ENCODE data around the gene CBY1. TPM values are rescaled to one million over a fixed set of nuclear protein-coding genes. Genes with fewer than 3 reads are reported as not detected.

CBY1 gene
- total RNA-seq, 2 donors from 2014 or later = 22.2 to 26.2 TPM

DNA sequence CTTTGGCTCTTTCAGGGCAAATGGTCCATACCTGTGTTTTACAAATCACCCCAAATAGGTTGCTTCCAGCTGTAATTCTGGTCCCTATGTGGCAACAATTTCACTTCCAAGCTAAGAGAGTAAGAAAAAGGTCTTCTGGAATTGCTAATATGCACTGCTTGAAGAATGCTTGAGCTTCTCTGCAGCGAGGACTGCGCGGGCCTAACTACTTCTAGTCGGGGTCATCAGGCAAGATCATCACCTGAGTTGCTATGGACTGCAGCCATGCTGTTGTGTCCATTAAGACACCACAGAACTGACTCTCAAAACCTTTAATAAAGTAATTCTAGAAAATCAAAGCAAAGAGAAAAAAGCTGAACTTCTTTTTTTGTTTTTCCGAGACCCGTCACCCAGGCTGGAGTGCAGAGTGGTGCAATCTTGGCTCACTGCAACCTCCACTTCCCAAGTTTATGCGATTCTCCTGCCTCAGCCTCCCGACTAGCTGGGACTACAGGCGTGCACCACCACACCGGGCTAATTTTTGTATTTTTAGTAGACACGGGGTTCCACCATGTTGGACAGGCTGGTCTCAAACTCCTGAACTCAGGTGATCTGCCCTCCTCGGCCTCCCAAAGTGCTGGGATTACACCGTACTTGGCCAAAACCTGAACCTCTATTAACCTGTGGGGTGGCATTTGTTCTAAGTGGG, 42.1 kb downstream of the CBY1 start:
- ATAC-seq (replicated peaks in 1 of 2) (no peak), DNase-seq (no peak)
- Mint-ChIP-seq H3K4me1 (ENCODE audit: low read depth) (peaks cover 63% of the 10 kb centered on the region), H3K27ac (peak overlapping the region; percentile 91), H3K27me3 (ENCODE audit: low read depth) (no peaks in the 10 kb centered on the region), H3K9me3 (no peaks in the 10 kb centered on the region), H3K4me3 (peak overlapping the region; percentile 86 to 88), H3K36me3 (ENCODE audit: insufficient read depth in 2 of 2) (peaks cover 10 to 37% of the 10 kb centered on the region in 2 donors)

DNA sequence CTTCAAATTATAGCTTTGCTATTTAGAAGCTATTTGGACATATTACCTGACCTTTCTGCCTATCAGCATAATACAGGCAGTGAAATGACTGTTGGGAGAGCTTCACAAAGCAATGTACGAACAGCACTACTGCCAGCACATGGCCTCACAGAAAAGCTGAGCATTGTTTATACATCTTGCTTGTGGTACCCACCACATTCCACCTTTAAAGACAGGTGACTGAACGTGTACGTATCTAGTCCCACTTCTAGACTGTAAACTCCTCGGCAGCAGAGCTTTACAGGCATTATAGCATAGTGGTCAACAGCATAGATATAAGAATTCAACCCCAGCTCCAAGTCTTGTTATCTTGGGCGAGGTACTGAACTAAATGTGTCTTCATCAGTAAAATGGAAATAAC, 42.7 kb downstream of the CBY1 start:
- DNase-seq = no peak
- Mint-ChIP-seq H3K4me3 (peak overlapping the region; percentile 86 to 88), H3K36me3 (ENCODE audit: insufficient read depth in 2 of 2) (peaks cover 9 to 36% of the 10 kb centered on the region in 2 donors), H3K27ac (peak overlapping the region; percentile 91), H3K4me1 (ENCODE audit: low read depth) (peaks cover 65% of the 10 kb centered on the region), H3K27me3 (ENCODE audit: low read depth) (no peaks in the 10 kb centered on the region), H3K9me3 (no peaks in the 10 kb centered on the region)
- no peak for ATAC-seq (replicated peaks in 1 of 2)

DNA sequence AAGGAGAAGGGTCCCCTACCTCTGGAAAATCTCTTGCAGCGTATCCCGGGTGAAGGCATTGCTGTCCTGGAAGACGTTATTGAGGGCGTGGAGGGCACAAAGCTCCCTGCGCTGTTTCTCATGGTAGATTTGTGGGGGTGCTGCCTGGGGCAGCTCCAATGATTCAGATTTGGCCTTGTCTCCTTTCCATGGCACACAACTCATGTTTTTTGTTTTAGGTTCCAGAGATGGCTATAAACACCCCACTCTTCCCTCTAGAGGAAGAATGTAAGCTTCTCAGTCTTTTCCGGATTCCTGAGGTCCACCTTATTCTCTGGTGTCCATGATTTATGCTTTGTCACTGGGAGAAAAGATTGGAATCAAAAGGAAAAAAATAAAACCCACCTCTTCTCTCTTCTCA, 43.3 kb downstream of the CBY1 start:
- ATAC-seq (replicated peaks in 1 of 2) (no peak), DNase-seq (no peak)
- peaks cover 60% of the 10 kb centered on the region for H3K4me1 Mint-ChIP-seq (ENCODE audit: low read depth)
- peak overlapping the region; percentile 86 to 88 for H3K4me3 Mint-ChIP-seq
- H3K36me3 Mint-ChIP-seq (ENCODE audit: insufficient read depth in 2 of 2) = peaks cover 9 to 29% of the 10 kb centered on the region in 2 donors
- H3K9me3 Mint-ChIP-seq = no peaks in the 10 kb centered on the region
- H3K27ac Mint-ChIP-seq = peak overlapping the region; percentile 91
- H3K27me3 Mint-ChIP-seq (ENCODE audit: low read depth) = no peaks in the 10 kb centered on the region

DNA sequence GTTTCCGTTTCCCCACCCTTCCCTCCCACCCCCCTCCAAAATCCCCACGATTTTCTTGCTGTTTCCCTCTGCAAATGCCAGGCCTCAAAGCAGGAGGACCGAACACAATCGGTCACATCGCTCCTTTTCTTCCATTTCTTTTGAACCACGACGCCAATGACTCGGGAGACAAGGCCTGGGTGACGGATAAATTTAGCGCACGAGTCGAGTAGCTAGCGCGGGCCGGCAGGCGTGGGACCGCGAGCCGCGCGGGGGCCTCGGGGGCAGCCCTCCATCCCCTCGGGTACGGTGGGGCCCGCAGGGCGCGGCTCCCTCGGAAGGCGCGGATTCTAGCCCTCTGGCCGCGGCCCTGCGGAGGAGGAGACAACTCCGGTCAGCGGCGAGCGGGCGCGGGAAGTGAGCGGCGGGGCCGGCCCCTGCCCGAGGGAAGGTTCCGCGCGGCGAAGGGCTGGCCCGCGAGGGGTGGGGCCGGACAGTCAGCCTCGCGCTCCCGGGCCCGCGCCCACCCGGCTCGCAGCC, 43.9 kb downstream of the CBY1 start:
- Mint-ChIP-seq H3K36me3 (ENCODE audit: insufficient read depth in 2 of 2) (peaks cover 9 to 26% of the 10 kb centered on the region in 2 donors), H3K9me3 (no peaks in the 10 kb centered on the region), H3K4me1 (ENCODE audit: low read depth) (peaks cover 60% of the 10 kb centered on the region), H3K27ac (peak overlapping the region; percentile 91), H3K4me3 (peak overlapping the region; percentile 86 to 88), H3K27me3 (ENCODE audit: low read depth) (no peaks in the 10 kb centered on the region)
- peak; percentile 32 to 37 for ATAC-seq (replicated peaks in 1 of 2)
- DNase-seq = peak in 1 of 2 donors; percentile 75

GRCh38 chr22:38700789-38701628, 44.6 kb downstream of the CBY1 start, which contains the start of gene JOSD1:
Gene JOSD1, minus strand, starts transcription at chr22:38700943. Its CDS starts 956 bp downstream, at chr22:38699987.
- H3K36me3 Mint-ChIP-seq (ENCODE audit: insufficient read depth in 2 of 2) = peaks cover 9 to 25% of the 10 kb centered on the region in 2 donors
- ATAC-seq (replicated peaks in 1 of 2) = peak; percentile 55 to 62
- no peaks in the 10 kb centered on the region for H3K9me3 Mint-ChIP-seq
- peak within 1 kb of the TSS; percentile 91 for H3K27ac Mint-ChIP-seq
- DNase-seq = peak; percentile 99
- H3K4me1 Mint-ChIP-seq (ENCODE audit: low read depth) = peaks cover 58% of the 10 kb centered on the region
- no peaks in the 10 kb centered on the region for H3K27me3 Mint-ChIP-seq (ENCODE audit: low read depth)
- H3K4me3 Mint-ChIP-seq = peak within 1 kb of the TSS; percentile 86 to 88

GRCh38 chr22:38704654-38705234, 48.3 kb downstream of the CBY1 start:
- Mint-ChIP-seq H3K9me3 (no peaks in the 10 kb centered on the region), H3K27ac (peak overlapping the region; percentile 85), H3K4me1 (ENCODE audit: low read depth) (peaks cover 55% of the 10 kb centered on the region), H3K36me3 (ENCODE audit: insufficient read depth in 2 of 2) (peaks cover 9 to 15% of the 10 kb centered on the region in 2 donors), H3K4me3 (peak overlapping the region; percentile 90 to 96), H3K27me3 (ENCODE audit: low read depth) (no peaks in the 10 kb centered on the region)
- ATAC-seq (replicated peaks in 1 of 2) (no peak), DNase-seq (no peak)

DNA sequence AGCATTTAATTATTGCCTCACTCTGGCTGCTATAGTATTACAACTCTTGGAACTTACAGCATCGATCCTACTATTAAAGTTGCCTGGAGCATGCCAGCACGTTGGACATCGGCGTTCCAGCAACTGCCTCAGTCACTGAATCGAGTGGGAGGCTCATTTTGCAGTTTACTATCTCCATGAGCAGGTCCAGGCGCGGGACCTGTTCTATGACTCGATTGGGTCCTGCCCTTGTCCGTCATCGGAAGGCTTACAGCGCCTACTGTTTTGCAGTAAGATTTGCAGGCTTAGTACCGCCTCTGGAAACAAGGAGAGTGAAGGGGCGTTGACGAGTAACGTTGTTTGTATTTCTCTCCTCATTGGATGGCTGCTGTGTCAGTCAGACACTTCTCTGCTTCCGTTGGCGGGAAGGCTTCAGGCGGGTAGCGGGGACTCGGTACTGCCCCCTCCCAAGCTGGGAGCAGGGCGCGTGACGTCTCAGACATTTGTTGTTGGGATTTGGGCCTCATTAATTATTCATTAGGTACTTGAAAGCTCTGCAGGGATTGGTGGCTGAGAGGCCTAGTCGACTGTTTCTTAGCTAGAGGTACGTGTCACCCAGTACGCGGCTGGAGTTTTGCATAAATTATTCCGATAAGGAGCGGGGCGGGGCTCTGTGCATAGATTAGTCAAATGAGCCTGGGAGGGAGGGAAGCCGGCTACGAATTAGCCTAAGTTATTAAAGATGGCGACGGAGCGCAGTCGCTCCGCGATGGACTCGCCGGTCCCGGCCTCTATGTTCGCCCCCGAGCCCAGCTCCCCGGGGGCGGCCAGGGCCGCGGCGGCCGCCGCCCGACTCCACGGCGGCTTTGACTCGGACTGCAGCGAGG, 49.0 kb downstream of the CBY1 start, which contains the start of gene GTPBP1:
TSS of gene GTPBP1 (plus strand) at position 710 of the 866 bp plus-strand sequence. CDS start at position 722, 12 bp downstream.
- peak within 1 kb of the TSS; percentile 90 to 98 for H3K4me3 Mint-ChIP-seq
- H3K4me1 Mint-ChIP-seq (ENCODE audit: low read depth) = peaks cover 58% of the 10 kb centered on the region
- no peaks in the 10 kb centered on the region for H3K9me3 Mint-ChIP-seq
- no peaks in the 10 kb centered on the region for H3K27me3 Mint-ChIP-seq (ENCODE audit: low read depth)
- peak; percentile 95 to 98 for DNase-seq
- ATAC-seq (replicated peaks in 1 of 2) = peak; percentile 82 to 83
- H3K36me3 Mint-ChIP-seq (ENCODE audit: insufficient read depth in 2 of 2) = peaks cover 6 to 12% of the 10 kb centered on the region in 2 donors
- peak within 1 kb of the TSS; percentile 94 for H3K27ac Mint-ChIP-seq

- DNase-seq (peak; percentile 41 to 45), ATAC-seq (replicated peaks in 1 of 2) (peak in 1 of 2 donors; percentile 0)
- H3K4me3 Mint-ChIP-seq = peak overlapping the region; percentile 90 to 98
- H3K27ac Mint-ChIP-seq = peak overlapping the region; percentile 94
- H3K36me3 Mint-ChIP-seq (ENCODE audit: insufficient read depth in 2 of 2) = peaks cover 7 to 20% of the 10 kb centered on the region in 2 donors
- no peaks in the 10 kb centered on the region for H3K27me3 Mint-ChIP-seq (ENCODE audit: low read depth)
- H3K9me3 Mint-ChIP-seq = no peaks in the 10 kb centered on the region
- peaks cover 65% of the 10 kb centered on the region for H3K4me1 Mint-ChIP-seq (ENCODE audit: low read depth)
These were observed 49.9 kb downstream of the CBY1 start for GRCh38 chr22:38706101-38706900.

GRCh38 chr22:38706901-38707195, 50.4 kb downstream of the CBY1 start:
- Mint-ChIP-seq H3K4me1 (ENCODE audit: low read depth) (peaks cover 63% of the 10 kb centered on the region), H3K9me3 (no peaks in the 10 kb centered on the region), H3K27me3 (ENCODE audit: low read depth) (no peaks in the 10 kb centered on the region), H3K27ac (peak overlapping the region; percentile 94), H3K4me3 (peak overlapping the region; percentile 85 to 98), H3K36me3 (ENCODE audit: insufficient read depth in 2 of 2) (peaks cover 7 to 20% of the 10 kb centered on the region in 2 donors)
- no peak for ATAC-seq (replicated peaks in 1 of 2)
- no peak for DNase-seq

GRCh38 chr22:38707346-38707745, 50.9 kb downstream of the CBY1 start:
- ATAC-seq (replicated peaks in 1 of 2) = no peak
- H3K27ac Mint-ChIP-seq = peak overlapping the region; percentile 94
- peak overlapping the region; percentile 85 to 98 for H3K4me3 Mint-ChIP-seq
- DNase-seq = no peak
- no peaks in the 10 kb centered on the region for H3K9me3 Mint-ChIP-seq
- peaks cover 9 to 24% of the 10 kb centered on the region in 2 donors for H3K36me3 Mint-ChIP-seq (ENCODE audit: insufficient read depth in 2 of 2)
- H3K27me3 Mint-ChIP-seq (ENCODE audit: low read depth) = no peaks in the 10 kb centered on the region
- H3K4me1 Mint-ChIP-seq (ENCODE audit: low read depth) = peaks cover 68% of the 10 kb centered on the region

GRCh38 chr22:38707984-38708383, 51.5 kb downstream of the CBY1 start:
- DNase-seq (no peak), ATAC-seq (replicated peaks in 1 of 2) (no peak)
- Mint-ChIP-seq H3K4me3 (peak overlapping the region; percentile 85 to 98), H3K9me3 (no peaks in the 10 kb centered on the region), H3K36me3 (ENCODE audit: insufficient read depth in 2 of 2) (peaks cover 9 to 24% of the 10 kb centered on the region in 2 donors), H3K4me1 (ENCODE audit: low read depth) (peaks cover 74% of the 10 kb centered on the region), H3K27ac (peak overlapping the region; percentile 94), H3K27me3 (ENCODE audit: low read depth) (no peaks in the 10 kb centered on the region)

All from activated T-cell treated with anti-CD3 and anti-CD28 coated beads, Interleukin-2, amount 50 U/mL, for 72 hours (primary cell).